HepG2 (cell line): ENCODE data around the gene MIDN. TPM values are rescaled to one million over a fixed set of nuclear protein-coding genes. Genes with fewer than 3 reads are reported as not detected.

Experiments used
- CCAR2 ChIP-seq: fragments of 200-400 bp; formaldehyde crosslinking; optimal IDR thresholded peaks from 2 replicates; pipeline ENCODE3; 2018; ENCODE audit warnings: low read depth, mild to moderate bottlenecking, low read length, moderate library complexity
- FOXJ3 ChIP-seq: sonication (generic); formaldehyde crosslinking; IDR thresholded peaks from 2 replicates; pipeline ENCODE4 v1.4.0; 2020; ENCODE audit warnings: missing genetic modification reagents, mild to moderate bottlenecking, borderline replicate concordance
- GATAD2A ChIP-seq: IDR thresholded peaks from 2 replicates; pipeline ENCODE4 v1.6.1; 2016
- ISL2 ChIP-seq: sonication (generic); formaldehyde crosslinking; IDR thresholded peaks from 2 replicates; pipeline ENCODE4 v1.5.0; 2020; ENCODE audit warnings: missing genetic modification reagents
- LCORL ChIP-seq, 2 experiments: fragments of 450-650 bp in 1 of 2; sonication (generic) in 1 of 2; formaldehyde crosslinking in 1 of 2; IDR thresholded peaks; 2 replicates each; pipeline versions ENCODE4 v1.5.0 to v1.6.1; 2017 to 2020; ENCODE audit warnings: antibody characterized with exemption in 1 of 2, missing genetic modification reagents in 1 of 2
- NFKBIZ ChIP-seq: IDR thresholded peaks from 2 replicates; pipeline ENCODE4 v1.6.1; 2018; ENCODE audit warnings: missing genetic modification reagents, missing compliant biosample characterization
- NR2F6 ChIP-seq, 2 experiments: IDR thresholded peaks; 2 replicates each; pipeline ENCODE4 v1.6.1; 2016; ENCODE audit warnings: antibody characterized with exemption in 1 of 2, mild to moderate bottlenecking in 1 of 2
- POLR2AphosphoS5 ChIP-seq: IDR thresholded peaks from 2 replicates; pipeline ENCODE4 v1.6.1; 2012; ENCODE audit warnings: low read depth, low read length
- RXRB ChIP-seq: IDR thresholded peaks from 2 replicates; pipeline ENCODE4 v1.6.1; 2016; ENCODE audit warnings: borderline replicate concordance, missing genetic modification reagents, missing compliant biosample characterization
- ZFP36 ChIP-seq: fragments of 150-350 bp; IDR thresholded peaks from 2 replicates; pipeline ENCODE4 v1.6.1; 2018; ENCODE audit warnings: borderline replicate concordance, low read length, low read depth; ENCODE audit not compliant: partially characterized antibody
- ZMYM2 ChIP-seq: sonication (generic); formaldehyde crosslinking; IDR thresholded peaks from 2 replicates; pipeline ENCODE4 v1.8.0; 2022; ENCODE audit warnings: mild to moderate bottlenecking, missing genetic modification reagents
- ZNF296 ChIP-seq: sonication (generic); formaldehyde crosslinking; conservative IDR thresholded peaks from 2 replicates; pipeline ENCODE4 v1.5.0; 2020; ENCODE audit warnings: mild to moderate bottlenecking, missing genetic modification reagents
- ZNF746 ChIP-seq: sonication (generic); formaldehyde crosslinking; IDR thresholded peaks from 2 replicates; pipeline ENCODE4 v1.8.0; 2022; ENCODE audit warnings: mild to moderate bottlenecking, missing genetic modification reagents
- ZNF747 ChIP-seq: sonication (generic); formaldehyde crosslinking; IDR thresholded peaks from 2 replicates; pipeline ENCODE4 v1.8.1; 2023; ENCODE audit warnings: missing genetic modification reagents, mild to moderate bottlenecking, borderline replicate concordance
- ZNF891 ChIP-seq: sonication (generic); formaldehyde crosslinking; IDR thresholded peaks from 2 replicates; pipeline ENCODE4 v1.5.0; 2020; ENCODE audit warnings: mild to moderate bottlenecking, missing genetic modification reagents
- ZSCAN21 ChIP-seq: sonication (generic); formaldehyde crosslinking; IDR thresholded peaks from 2 replicates; pipeline ENCODE4 v1.8.0; 2022; ENCODE audit warnings: mild to moderate bottlenecking, missing genetic modification reagents, moderate library complexity, borderline replicate concordance
- polyA plus RNA-seq, 8 experiments: library from polyadenylated mRNA; depleted of rRNA in 3 of 8; stranded (reverse) in 7 of 8; unstranded in 1 of 8; fragments of >200 nt; fragmentation: Illumina TruSeq in 4 of 8; extraction: Trizol in 4 of 8; gene quantifications; 2 replicates each; pipeline versions ENCODE4 v1.2.1 to v1.2.3, GENCODE V29; 2011 to 2016; ENCODE audit warnings: low read depth in 4 of 8, missing spikeins in 1 of 8, mixed read lengths in 1 of 8; ENCODE audit not compliant: insufficient read depth in 1 of 8
- total RNA-seq, 5 experiments: library from RNA; depleted of rRNA; stranded (reverse); fragments of >200 nt; fragmentation: Illumina TruSeq; extraction: Trizol; gene quantifications; 2 replicates each; pipeline ENCODE4 v1.2.3, GENCODE V29; 2016; ENCODE audit warnings: low read depth in 1 of 5
- TF ChIP-seq, protein P1 (sequence below): sonication (generic); formaldehyde crosslinking; conservative IDR thresholded peaks from 2 replicates; pipeline ENCODE4 v1.8.0; 2022; ENCODE audit warnings: mild to moderate bottlenecking, moderate library complexity, missing genetic modification reagents
- TF ChIP-seq, protein P2 (sequence below): sonication (generic); formaldehyde crosslinking; IDR thresholded peaks from 2 replicates; pipeline ENCODE4 v1.4.0; 2020; ENCODE audit warnings: missing genetic modification reagents, borderline replicate concordance
- TF ChIP-seq, protein P3 (sequence below): sonication (generic); formaldehyde crosslinking; IDR thresholded peaks from 2 replicates; pipeline ENCODE4 v1.4.0; 2020; ENCODE audit warnings: missing genetic modification reagents
- TF ChIP-seq, protein P4 (sequence below): IDR thresholded peaks from 2 replicates; pipeline ENCODE4 v1.6.1; 2016; ENCODE audit warnings: missing compliant biosample characterization, missing genetic modification reagents, borderline replicate concordance

MIDN gene
- total and polyA plus RNA-seq, 2 of the 13 experiments (the other 11 are each of a cell fraction or from before 2014, with no cell fraction given), result 8.4 to 18.0 TPM

DNA sequence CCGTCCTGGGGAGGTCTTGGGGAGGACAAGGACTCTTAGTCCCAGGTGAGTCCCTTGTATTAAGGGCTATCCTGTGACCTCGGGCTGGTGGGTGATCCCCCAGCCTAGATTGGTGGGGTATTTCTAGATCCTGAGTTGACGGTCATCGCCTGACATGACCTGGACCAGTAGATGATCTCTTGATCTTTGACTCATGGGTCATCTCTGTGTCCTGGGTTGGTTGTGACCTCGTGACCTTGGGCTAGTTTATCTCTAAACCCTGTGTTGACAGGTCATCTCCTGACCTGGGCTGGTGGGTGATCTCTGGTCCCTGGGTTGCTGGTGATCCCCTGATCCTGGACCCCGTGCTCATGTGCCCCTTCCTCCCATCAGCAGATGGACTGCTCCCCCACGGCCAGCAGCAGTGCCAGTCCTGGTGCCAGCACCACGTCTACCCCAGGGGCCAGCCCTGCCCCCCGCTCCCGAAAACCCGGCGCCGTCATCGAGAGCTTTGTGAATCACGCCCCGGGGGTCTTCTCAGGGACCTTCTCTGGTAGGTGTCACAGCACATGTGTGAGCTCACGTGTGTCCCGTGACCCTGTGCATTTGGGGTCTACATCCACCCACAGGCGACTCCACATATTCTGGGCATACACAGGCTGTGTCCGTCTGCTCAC is 6.3 kb downstream of the MIDN start (continued):
- TF ChIP-seq ZNF891 (CRISPR knock-in tag) (no peak), ZSCAN21 (CRISPR knock-in tag) (no peak), POLR2AphosphoS5 (peak; percentile 54), ZFP36 (no peak), ZNF746 (CRISPR knock-in tag) (peak; percentile 86), NFKBIZ (CRISPR knock-in tag) (no peak), FOXJ3 (CRISPR knock-in tag) (peak; percentile 50; the same call in 1 of the 2 replicates), RXRB (peak; percentile 96), GATAD2A (peak; percentile 61; the same call in 1 of the 2 replicates), LCORL (IDR thresholded peaks at IDR 0.05) (no peak), LCORL (CRISPR knock-in tag; IDR thresholded peaks at IDR 0.05) (peak; percentile 65), ZMYM2 (CRISPR knock-in tag) (peak; percentile 93), ZNF296 (CRISPR knock-in tag) (0 out of 2 replicates have a peak, but pooled peaks have one; percentile 65), ZNF747 (CRISPR knock-in tag) (no peak), NR2F6 (IDR thresholded peaks at IDR 0.05) (peak; percentile 99), NR2F6 (CRISPR knock-in tag; IDR thresholded peaks at IDR 0.05) (peak; percentile 95), CCAR2 (no peak), ISL2 (CRISPR knock-in tag) (0 out of 2 replicates have a peak, but pooled peaks have one; percentile 35)
- TF ChIP-seq, protein P1, sequence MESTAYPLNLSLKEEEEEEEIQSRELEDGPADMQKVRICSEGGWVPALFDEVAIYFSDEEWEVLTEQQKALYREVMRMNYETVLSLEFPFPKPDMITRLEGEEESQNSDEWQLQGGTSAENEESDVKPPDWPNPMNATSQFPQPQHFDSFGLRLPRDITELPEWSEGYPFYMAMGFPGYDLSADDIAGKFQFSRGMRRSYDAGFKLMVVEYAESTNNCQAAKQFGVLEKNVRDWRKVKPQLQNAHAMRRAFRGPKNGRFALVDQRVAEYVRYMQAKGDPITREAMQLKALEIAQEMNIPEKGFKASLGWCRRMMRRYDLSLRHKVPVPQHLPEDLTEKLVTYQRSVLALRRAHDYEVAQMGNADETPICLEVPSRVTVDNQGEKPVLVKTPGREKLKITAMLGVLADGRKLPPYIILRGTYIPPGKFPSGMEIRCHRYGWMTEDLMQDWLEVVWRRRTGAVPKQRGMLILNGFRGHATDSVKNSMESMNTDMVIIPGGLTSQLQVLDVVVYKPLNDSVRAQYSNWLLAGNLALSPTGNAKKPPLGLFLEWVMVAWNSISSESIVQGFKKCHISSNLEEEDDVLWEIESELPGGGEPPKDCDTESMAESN (CRISPR knock-in tag), result 0 out of 2 replicates have a peak, but pooled peaks have one; percentile 18
- TF ChIP-seq, protein P2, sequence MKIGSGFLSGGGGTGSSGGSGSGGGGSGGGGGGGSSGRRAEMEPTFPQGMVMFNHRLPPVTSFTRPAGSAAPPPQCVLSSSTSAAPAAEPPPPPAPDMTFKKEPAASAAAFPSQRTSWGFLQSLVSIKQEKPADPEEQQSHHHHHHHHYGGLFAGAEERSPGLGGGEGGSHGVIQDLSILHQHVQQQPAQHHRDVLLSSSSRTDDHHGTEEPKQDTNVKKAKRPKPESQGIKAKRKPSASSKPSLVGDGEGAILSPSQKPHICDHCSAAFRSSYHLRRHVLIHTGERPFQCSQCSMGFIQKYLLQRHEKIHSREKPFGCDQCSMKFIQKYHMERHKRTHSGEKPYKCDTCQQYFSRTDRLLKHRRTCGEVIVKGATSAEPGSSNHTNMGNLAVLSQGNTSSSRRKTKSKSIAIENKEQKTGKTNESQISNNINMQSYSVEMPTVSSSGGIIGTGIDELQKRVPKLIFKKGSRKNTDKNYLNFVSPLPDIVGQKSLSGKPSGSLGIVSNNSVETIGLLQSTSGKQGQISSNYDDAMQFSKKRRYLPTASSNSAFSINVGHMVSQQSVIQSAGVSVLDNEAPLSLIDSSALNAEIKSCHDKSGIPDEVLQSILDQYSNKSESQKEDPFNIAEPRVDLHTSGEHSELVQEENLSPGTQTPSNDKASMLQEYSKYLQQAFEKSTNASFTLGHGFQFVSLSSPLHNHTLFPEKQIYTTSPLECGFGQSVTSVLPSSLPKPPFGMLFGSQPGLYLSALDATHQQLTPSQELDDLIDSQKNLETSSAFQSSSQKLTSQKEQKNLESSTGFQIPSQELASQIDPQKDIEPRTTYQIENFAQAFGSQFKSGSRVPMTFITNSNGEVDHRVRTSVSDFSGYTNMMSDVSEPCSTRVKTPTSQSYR (CRISPR knock-in tag), result peak; percentile 48; the same call in 1 of the 2 replicates
- TF ChIP-seq, protein P3, sequence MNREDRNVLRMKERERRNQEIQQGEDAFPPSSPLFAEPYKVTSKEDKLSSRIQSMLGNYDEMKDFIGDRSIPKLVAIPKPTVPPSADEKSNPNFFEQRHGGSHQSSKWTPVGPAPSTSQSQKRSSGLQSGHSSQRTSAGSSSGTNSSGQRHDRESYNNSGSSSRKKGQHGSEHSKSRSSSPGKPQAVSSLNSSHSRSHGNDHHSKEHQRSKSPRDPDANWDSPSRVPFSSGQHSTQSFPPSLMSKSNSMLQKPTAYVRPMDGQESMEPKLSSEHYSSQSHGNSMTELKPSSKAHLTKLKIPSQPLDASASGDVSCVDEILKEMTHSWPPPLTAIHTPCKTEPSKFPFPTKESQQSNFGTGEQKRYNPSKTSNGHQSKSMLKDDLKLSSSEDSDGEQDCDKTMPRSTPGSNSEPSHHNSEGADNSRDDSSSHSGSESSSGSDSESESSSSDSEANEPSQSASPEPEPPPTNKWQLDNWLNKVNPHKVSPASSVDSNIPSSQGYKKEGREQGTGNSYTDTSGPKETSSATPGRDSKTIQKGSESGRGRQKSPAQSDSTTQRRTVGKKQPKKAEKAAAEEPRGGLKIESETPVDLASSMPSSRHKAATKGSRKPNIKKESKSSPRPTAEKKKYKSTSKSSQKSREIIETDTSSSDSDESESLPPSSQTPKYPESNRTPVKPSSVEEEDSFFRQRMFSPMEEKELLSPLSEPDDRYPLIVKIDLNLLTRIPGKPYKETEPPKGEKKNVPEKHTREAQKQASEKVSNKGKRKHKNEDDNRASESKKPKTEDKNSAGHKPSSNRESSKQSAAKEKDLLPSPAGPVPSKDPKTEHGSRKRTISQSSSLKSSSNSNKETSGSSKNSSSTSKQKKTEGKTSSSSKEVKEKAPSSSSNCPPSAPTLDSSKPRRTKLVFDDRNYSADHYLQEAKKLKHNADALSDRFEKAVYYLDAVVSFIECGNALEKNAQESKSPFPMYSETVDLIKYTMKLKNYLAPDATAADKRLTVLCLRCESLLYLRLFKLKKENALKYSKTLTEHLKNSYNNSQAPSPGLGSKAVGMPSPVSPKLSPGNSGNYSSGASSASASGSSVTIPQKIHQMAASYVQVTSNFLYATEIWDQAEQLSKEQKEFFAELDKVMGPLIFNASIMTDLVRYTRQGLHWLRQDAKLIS (CRISPR knock-in tag), result no peak
- TF ChIP-seq, protein P4, sequence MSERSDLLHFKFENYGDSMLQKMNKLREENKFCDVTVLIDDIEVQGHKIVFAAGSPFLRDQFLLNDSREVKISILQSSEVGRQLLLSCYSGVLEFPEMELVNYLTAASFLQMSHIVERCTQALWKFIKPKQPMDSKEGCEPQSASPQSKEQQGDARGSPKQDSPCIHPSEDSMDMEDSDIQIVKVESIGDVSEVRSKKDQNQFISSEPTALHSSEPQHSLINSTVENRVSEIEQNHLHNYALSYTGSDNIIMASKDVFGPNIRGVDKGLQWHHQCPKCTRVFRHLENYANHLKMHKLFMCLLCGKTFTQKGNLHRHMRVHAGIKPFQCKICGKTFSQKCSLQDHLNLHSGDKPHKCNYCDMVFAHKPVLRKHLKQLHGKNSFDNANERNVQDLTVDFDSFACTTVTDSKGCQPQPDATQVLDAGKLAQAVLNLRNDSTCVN (CRISPR knock-in tag), result no peak; the same call in 1 of the 2 replicates
